ENCODE results near the gene VPS13C. TPM values are rescaled to one million over a fixed set of nuclear protein-coding genes. Genes with fewer than 3 reads are reported as not detected.

The VPS13C gene, protein sequence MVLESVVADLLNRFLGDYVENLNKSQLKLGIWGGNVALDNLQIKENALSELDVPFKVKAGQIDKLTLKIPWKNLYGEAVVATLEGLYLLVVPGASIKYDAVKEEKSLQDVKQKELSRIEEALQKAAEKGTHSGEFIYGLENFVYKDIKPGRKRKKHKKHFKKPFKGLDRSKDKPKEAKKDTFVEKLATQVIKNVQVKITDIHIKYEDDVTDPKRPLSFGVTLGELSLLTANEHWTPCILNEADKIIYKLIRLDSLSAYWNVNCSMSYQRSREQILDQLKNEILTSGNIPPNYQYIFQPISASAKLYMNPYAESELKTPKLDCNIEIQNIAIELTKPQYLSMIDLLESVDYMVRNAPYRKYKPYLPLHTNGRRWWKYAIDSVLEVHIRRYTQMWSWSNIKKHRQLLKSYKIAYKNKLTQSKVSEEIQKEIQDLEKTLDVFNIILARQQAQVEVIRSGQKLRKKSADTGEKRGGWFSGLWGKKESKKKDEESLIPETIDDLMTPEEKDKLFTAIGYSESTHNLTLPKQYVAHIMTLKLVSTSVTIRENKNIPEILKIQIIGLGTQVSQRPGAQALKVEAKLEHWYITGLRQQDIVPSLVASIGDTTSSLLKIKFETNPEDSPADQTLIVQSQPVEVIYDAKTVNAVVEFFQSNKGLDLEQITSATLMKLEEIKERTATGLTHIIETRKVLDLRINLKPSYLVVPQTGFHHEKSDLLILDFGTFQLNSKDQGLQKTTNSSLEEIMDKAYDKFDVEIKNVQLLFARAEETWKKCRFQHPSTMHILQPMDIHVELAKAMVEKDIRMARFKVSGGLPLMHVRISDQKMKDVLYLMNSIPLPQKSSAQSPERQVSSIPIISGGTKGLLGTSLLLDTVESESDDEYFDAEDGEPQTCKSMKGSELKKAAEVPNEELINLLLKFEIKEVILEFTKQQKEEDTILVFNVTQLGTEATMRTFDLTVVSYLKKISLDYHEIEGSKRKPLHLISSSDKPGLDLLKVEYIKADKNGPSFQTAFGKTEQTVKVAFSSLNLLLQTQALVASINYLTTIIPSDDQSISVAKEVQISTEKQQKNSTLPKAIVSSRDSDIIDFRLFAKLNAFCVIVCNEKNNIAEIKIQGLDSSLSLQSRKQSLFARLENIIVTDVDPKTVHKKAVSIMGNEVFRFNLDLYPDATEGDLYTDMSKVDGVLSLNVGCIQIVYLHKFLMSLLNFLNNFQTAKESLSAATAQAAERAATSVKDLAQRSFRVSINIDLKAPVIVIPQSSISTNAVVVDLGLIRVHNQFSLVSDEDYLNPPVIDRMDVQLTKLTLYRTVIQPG (N-terminal part only)
- 1 to 10 TPM; 3.5 to 3.6 TPM for polyA plus RNA-seq

GRCh38 chr15:62060113-62060895, at the start of gene VPS13C:
Gene VPS13C (minus strand): TSS chr15:62060447. CDS start chr15:62060374, 73 bp downstream.
- Histone ChIP-seq H3K9me3 (ENCODE audit: control insufficient read depth in 2 of 2, insufficient read depth in 1 of 2, low read depth in 1 of 2, low read length in 1 of 2) (no peaks in the 10 kb centered on the region), H3K4me1 (ENCODE audit: control insufficient read depth in 2 of 2, insufficient read depth in 2 of 2, low read length in 1 of 2) (peaks cover 0 to 2% of the 10 kb centered on the region in 2 donors), H3K27me3 (ENCODE audit: control insufficient read depth in 1 of 2, insufficient read depth in 2 of 2, low read length in 2 of 2) (no peaks in the 10 kb centered on the region), H3K36me3 (ENCODE audit: control insufficient read depth in 2 of 2, insufficient read depth in 2 of 2, low read length in 1 of 2) (no peaks in the 10 kb centered on the region), H3K4me3 (ENCODE audit: low read depth in 1 of 2, low read length in 2 of 2) (peak within 1 kb of the TSS; percentile 65 to 86), H3K27ac (ENCODE audit: low read depth in 2 of 2, low read length in 1 of 2) (peak within 1 kb of the TSS; percentile 84 to 87)
- WGBS, 2 donors = 0% methylated on average over 62 to 73 of the region's 73 CpGs

DNA sequence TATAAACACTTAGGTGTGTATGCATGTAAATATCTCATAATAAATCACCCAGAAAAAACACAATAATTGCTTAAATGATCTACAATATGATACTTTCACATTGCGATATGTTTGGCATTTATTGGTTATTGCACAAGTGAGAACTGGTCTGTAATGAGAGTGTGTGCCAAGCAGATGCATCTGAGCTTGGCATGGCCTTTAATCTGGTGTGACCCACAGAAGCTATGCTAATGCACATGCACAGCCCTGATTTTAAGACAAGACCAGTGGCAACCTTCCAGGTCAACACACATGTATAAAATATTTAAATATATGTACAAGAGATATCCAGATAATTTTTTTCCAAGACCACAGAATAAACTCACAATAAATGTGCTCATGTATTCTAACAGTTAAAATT, 49.2 kb upstream of the VPS13C start:
- Histone ChIP-seq H3K4me1 (ENCODE audit: control insufficient read depth in 2 of 2, insufficient read depth in 2 of 2, low read length in 1 of 2) (peaks cover 2 to 12% of the 10 kb centered on the region in 2 donors), H3K27ac (ENCODE audit: low read depth in 2 of 2, low read length in 1 of 2) (no peak overlapping the region), H3K4me3 (ENCODE audit: low read depth in 1 of 2, low read length in 2 of 2) (no peak overlapping the region), H3K36me3 (ENCODE audit: control insufficient read depth in 2 of 2, insufficient read depth in 2 of 2, low read length in 1 of 2) (peaks cover 0 to under 1% of the 10 kb centered on the region in 2 donors), H3K27me3 (ENCODE audit: control insufficient read depth in 1 of 2, insufficient read depth in 2 of 2, low read length in 2 of 2) (no peaks in the 10 kb centered on the region), H3K9me3 (ENCODE audit: control insufficient read depth in 2 of 2, insufficient read depth in 1 of 2, low read depth in 1 of 2, low read length in 1 of 2) (peaks cover 0 to 2% of the 10 kb centered on the region in 2 donors)
- WGBS, 2 donors = 55 to 69% methylated on average over 1 of the region's 1 CpG

DNA sequence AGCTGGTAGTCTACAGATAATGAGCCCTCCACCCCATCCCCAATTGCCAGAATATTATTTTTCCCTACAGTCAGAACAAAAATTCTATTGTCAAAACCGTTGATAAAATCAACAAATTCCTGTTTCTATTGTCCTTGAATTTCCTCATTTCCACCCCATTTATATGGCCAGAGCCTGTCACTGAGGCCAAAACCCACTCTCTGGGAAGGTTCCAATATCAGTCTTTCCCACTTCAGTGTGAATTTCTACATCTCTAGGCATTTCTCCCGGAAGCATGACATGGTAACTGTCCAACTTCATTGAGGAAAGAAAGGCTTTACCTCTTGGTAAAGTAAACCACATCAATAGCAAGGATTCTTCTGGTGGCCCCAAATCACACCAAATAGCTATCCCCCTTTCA, 48.2 kb upstream of the VPS13C start:
- H3K27me3 ChIP-seq (ENCODE audit: control insufficient read depth in 1 of 2, insufficient read depth in 2 of 2, low read length in 2 of 2) = no peaks in the 10 kb centered on the region
- no peak overlapping the region for H3K27ac ChIP-seq (ENCODE audit: low read depth in 2 of 2, low read length in 1 of 2)
- H3K4me3 ChIP-seq (ENCODE audit: low read depth in 1 of 2, low read length in 2 of 2) = no peak overlapping the region
- H3K4me1 ChIP-seq (ENCODE audit: control insufficient read depth in 2 of 2, insufficient read depth in 2 of 2, low read length in 1 of 2) = peaks cover 4 to 9% of the 10 kb centered on the region in 2 donors
- peaks cover 0 to 2% of the 10 kb centered on the region in 2 donors for H3K9me3 ChIP-seq (ENCODE audit: control insufficient read depth in 2 of 2, insufficient read depth in 1 of 2, low read depth in 1 of 2, low read length in 1 of 2)
- WGBS, 2 donors = 62 to 64% methylated on average over 2 of the region's 2 CpGs
- peaks cover 0 to 2% of the 10 kb centered on the region in 2 donors for H3K36me3 ChIP-seq (ENCODE audit: control insufficient read depth in 2 of 2, insufficient read depth in 2 of 2, low read length in 1 of 2)

DNA sequence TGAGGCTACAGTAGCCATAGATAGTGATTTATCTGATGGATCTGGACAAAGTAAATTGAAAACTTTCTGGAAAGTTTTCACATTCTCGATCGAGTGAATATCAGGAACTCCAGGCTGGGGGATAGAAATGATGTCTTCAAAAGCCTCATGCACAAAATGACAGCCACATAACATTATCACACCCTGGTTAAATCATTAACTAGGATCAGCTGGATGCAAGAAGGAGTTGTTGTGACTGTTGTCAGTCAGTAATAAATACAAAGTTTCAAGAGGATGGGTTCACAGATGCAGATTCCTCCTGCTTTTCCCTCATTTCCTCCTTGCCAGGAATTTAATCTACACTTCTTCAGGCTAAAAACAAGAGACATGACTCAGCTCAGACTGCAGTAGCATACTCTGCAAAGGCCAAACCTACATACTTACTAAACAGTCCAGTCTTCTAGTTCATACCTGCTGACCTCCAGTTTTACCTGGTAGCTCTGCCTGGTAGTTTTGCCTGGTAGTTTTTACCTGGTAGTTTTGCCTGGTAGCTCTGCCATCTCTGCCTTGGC, 47.4 kb upstream of the VPS13C start:
- Histone ChIP-seq H3K36me3 (ENCODE audit: control insufficient read depth in 2 of 2, insufficient read depth in 2 of 2, low read length in 1 of 2) (peaks cover 0 to 2% of the 10 kb centered on the region in 2 donors), H3K27me3 (ENCODE audit: control insufficient read depth in 1 of 2, insufficient read depth in 2 of 2, low read length in 2 of 2) (no peaks in the 10 kb centered on the region), H3K4me3 (ENCODE audit: low read depth in 1 of 2, low read length in 2 of 2) (no peak overlapping the region), H3K27ac (ENCODE audit: low read depth in 2 of 2, low read length in 1 of 2) (no peak overlapping the region), H3K4me1 (ENCODE audit: control insufficient read depth in 2 of 2, insufficient read depth in 2 of 2, low read length in 1 of 2) (peaks cover 4% of the 10 kb centered on the region in 2 donors), H3K9me3 (ENCODE audit: control insufficient read depth in 2 of 2, insufficient read depth in 1 of 2, low read depth in 1 of 2, low read length in 1 of 2) (peaks cover 0 to 2% of the 10 kb centered on the region in 2 donors)
- 78 to 85% methylated on average over 2 of the region's 2 CpGs for WGBS, 2 donors

DNA sequence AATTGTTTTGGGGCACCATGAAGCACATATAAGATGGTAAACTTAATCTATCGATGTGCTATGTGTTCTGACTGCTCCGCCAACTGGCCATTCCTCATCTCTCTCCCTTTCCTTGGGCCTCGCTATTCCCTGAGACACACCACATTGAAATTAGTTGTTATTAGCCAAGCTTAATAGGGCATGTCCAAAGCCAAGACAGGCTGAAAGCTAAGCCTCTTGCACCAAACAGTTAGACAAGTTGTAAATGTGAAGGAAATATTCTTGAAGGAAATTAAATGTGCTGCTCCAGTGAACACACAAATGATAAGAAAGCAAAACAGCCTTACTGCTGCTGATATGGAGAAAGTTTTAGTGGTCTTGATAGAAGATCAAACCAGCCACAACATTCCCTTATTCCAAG, 45.8 kb upstream of the VPS13C start:
- peaks cover 0 to 2% of the 10 kb centered on the region in 2 donors for H3K9me3 ChIP-seq (ENCODE audit: control insufficient read depth in 2 of 2, insufficient read depth in 1 of 2, low read depth in 1 of 2, low read length in 1 of 2)
- no peak overlapping the region for H3K4me3 ChIP-seq (ENCODE audit: low read depth in 1 of 2, low read length in 2 of 2)
- peaks cover 0 to 2% of the 10 kb centered on the region in 2 donors for H3K36me3 ChIP-seq (ENCODE audit: control insufficient read depth in 2 of 2, insufficient read depth in 2 of 2, low read length in 1 of 2)
- peaks cover 3 to 4% of the 10 kb centered on the region in 2 donors for H3K4me1 ChIP-seq (ENCODE audit: control insufficient read depth in 2 of 2, insufficient read depth in 2 of 2, low read length in 1 of 2)
- no peaks in the 10 kb centered on the region for H3K27me3 ChIP-seq (ENCODE audit: control insufficient read depth in 1 of 2, insufficient read depth in 2 of 2, low read length in 2 of 2)
- WGBS, 2 donors = 92 to 96% methylated on average over 3 of the region's 3 CpGs
- H3K27ac ChIP-seq (ENCODE audit: low read depth in 2 of 2, low read length in 1 of 2) = no peak overlapping the region

DNA sequence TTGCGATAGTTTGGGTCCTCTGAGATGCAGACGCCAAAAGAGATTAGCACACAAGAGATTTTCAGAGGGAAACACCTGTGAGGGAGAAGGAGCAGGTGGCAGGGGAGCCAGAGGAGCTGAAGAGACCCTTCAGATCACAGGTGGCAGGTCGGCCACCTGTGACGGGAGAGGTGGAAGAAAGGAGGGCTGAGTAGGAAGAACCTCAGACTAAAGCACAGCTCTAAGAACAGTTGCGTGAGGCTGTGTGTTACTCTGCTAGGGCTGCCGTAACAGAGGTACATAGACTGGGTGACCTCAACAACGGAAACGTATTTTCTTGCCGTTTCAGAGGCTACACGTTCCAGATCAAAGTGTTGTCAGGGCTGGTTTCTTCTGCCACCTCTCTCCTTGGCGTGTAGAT, 45.0 kb upstream of the VPS13C start:
- H3K4me3 ChIP-seq (ENCODE audit: low read depth in 1 of 2, low read length in 2 of 2) = no peak overlapping the region
- peaks cover 0 to 2% of the 10 kb centered on the region in 2 donors for H3K36me3 ChIP-seq (ENCODE audit: control insufficient read depth in 2 of 2, insufficient read depth in 2 of 2, low read length in 1 of 2)
- no peaks in the 10 kb centered on the region for H3K27me3 ChIP-seq (ENCODE audit: control insufficient read depth in 1 of 2, insufficient read depth in 2 of 2, low read length in 2 of 2)
- H3K27ac ChIP-seq (ENCODE audit: low read depth in 2 of 2, low read length in 1 of 2) = no peak overlapping the region
- peaks cover 0 to 2% of the 10 kb centered on the region in 2 donors for H3K9me3 ChIP-seq (ENCODE audit: control insufficient read depth in 2 of 2, insufficient read depth in 1 of 2, low read depth in 1 of 2, low read length in 1 of 2)
- WGBS, 2 donors = 94 to 97% methylated on average over 11 of the region's 11 CpGs
- H3K4me1 ChIP-seq (ENCODE audit: control insufficient read depth in 2 of 2, insufficient read depth in 2 of 2, low read length in 1 of 2) = peaks cover 0 to 4% of the 10 kb centered on the region in 2 donors

DNA sequence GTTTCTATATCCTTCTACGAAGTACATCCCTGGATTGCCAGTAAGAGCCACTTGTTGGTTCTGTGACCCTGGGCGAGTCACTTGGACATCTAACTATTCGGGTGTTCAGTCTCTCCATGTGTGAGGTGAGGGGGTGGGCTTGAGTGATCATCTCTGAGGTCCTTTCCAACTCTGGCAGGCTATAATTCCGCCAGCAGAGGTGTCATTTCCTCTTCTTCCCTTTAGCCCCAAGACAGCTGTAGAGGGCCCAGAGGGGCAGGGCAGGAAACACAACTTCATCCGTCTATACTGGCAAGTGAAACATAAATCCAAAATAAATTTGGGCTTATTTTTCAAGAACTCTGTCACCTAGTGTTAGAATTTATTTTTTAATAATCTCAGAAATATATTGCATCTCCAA, 44.6 kb upstream of the VPS13C start:
- peaks cover 0 to 4% of the 10 kb centered on the region in 2 donors for H3K4me1 ChIP-seq (ENCODE audit: control insufficient read depth in 2 of 2, insufficient read depth in 2 of 2, low read length in 1 of 2)
- peaks cover 0 to 2% of the 10 kb centered on the region in 2 donors for H3K36me3 ChIP-seq (ENCODE audit: control insufficient read depth in 2 of 2, insufficient read depth in 2 of 2, low read length in 1 of 2)
- 60 to 80% methylated on average over 5 of the region's 5 CpGs for WGBS, 2 donors
- no peaks in the 10 kb centered on the region for H3K27me3 ChIP-seq (ENCODE audit: control insufficient read depth in 1 of 2, insufficient read depth in 2 of 2, low read length in 2 of 2)
- H3K9me3 ChIP-seq (ENCODE audit: control insufficient read depth in 2 of 2, insufficient read depth in 1 of 2, low read depth in 1 of 2, low read length in 1 of 2) = peaks cover 0 to 2% of the 10 kb centered on the region in 2 donors
- no peak overlapping the region for H3K27ac ChIP-seq (ENCODE audit: low read depth in 2 of 2, low read length in 1 of 2)
- H3K4me3 ChIP-seq (ENCODE audit: low read depth in 1 of 2, low read length in 2 of 2) = no peak overlapping the region

DNA sequence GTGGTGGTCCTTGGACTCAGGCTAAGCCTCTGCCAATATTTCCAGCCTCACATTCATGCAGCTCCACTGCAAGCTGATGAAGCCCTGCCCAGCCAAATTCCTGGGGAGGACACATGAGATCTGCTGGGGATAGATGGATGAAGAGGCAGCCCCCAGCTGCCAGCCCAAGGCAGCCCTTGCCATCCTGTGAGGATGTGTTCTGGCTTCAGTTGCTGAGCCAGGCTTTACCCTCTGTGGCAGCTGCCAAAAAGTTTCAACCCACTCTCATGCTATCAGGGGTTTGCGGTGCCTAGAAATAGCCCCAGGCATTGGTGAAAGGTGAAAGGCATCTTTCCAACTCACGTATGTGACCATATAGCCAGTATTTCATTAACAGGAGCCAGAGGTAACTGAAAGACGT, 44.2 kb upstream of the VPS13C start:
- Histone ChIP-seq H3K9me3 (ENCODE audit: control insufficient read depth in 2 of 2, insufficient read depth in 1 of 2, low read depth in 1 of 2, low read length in 1 of 2) (peaks cover 0 to 2% of the 10 kb centered on the region in 2 donors), H3K4me3 (ENCODE audit: low read depth in 1 of 2, low read length in 2 of 2) (no peak overlapping the region), H3K4me1 (ENCODE audit: control insufficient read depth in 2 of 2, insufficient read depth in 2 of 2, low read length in 1 of 2) (peaks cover 0 to 4% of the 10 kb centered on the region in 2 donors), H3K27ac (ENCODE audit: low read depth in 2 of 2, low read length in 1 of 2) (no peak overlapping the region), H3K27me3 (ENCODE audit: control insufficient read depth in 1 of 2, insufficient read depth in 2 of 2, low read length in 2 of 2) (no peaks in the 10 kb centered on the region), H3K36me3 (ENCODE audit: control insufficient read depth in 2 of 2, insufficient read depth in 2 of 2, low read length in 1 of 2) (peaks cover 0 to 2% of the 10 kb centered on the region in 2 donors)
- WGBS, 2 donors = 56 to 78% methylated on average over 3 of the region's 3 CpGs
